Suprapubic skin (tissue), 4 donors: ENCODE results near the gene SEPTIN5.

Experiments used
- EP300 ChIP-seq: sonication (generic); formaldehyde crosslinking; IDR thresholded peaks from one replicate; pipeline ENCODE4 v1.6.1; 2017; ENCODE audit warnings: antibody characterized with exemption
- POLR2A ChIP-seq, 2 donors: fragments of 450-650 bp; IDR thresholded peaks; one replicate each; pipeline ENCODE4 v1.6.1; 2017; ENCODE audit warnings: antibody characterized with exemption in 2 of 2, mild to moderate bottlenecking in 2 of 2, moderate library complexity in 2 of 2
- POLR2AphosphoS5 ChIP-seq, 3 donors: sonication (generic); formaldehyde crosslinking; IDR thresholded peaks; one replicate each; pipeline ENCODE4 v1.6.1; 2017; ENCODE audit warnings: antibody characterized with exemption in 3 of 3
- TF ChIP-seq, protein P1 (sequence below), 2 donors: fragments of 200-600 bp in 1 of 2; fragments of 450-650 bp in 1 of 2; sonication (generic) in 1 of 2; IDR thresholded peaks; one replicate each; pipeline ENCODE4 v1.5.1; 2016 to 2019; ENCODE audit warnings: antibody characterized with exemption in 2 of 2, mild to moderate bottlenecking in 1 of 2, moderate library complexity in 1 of 2

DNA sequence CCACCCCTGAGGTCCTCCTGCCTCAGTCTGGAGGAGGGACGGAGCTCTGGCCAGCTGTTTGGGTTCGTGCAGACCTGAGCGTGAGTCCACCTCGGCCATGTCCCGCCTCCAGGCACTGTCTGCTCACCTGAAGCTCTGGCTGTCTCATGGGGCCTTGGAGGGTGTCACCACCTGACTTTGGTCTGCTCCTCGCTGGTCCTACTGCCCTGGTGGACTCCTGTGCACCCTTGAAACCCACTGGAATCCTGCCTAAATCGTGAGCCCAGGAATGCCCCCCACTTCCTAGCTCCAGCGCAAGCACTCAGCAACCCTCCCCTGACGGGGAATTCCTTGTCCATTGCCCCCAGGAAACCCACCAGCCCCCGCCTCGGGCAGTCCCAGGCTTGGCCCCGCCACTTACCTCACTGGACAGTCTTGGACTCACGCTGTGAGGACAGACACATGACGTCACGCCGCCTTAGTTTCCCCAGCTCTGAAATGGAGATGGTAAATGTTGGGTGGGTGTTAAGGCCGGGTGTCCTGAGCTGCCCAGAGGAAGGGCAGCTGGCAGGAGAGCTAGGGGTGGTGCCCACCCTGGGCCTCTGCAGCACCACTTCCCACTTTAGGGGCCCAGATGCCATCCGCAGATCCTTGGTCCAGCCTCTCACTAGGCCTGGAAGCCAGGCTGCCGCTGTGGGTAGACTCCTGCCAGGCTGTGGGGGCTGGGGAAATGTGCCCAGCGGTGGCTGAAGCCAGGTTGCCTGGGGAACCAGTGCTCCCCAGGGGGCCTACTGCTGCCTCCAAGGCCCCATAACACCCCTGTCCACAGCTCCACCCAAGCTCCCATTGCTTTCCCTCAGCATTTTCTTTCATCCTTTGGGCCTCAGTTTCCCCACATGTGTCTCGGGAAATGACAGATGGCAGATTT is 28.1 kb downstream of the SEPTIN5 start:
- TF ChIP-seq, protein P1, sequence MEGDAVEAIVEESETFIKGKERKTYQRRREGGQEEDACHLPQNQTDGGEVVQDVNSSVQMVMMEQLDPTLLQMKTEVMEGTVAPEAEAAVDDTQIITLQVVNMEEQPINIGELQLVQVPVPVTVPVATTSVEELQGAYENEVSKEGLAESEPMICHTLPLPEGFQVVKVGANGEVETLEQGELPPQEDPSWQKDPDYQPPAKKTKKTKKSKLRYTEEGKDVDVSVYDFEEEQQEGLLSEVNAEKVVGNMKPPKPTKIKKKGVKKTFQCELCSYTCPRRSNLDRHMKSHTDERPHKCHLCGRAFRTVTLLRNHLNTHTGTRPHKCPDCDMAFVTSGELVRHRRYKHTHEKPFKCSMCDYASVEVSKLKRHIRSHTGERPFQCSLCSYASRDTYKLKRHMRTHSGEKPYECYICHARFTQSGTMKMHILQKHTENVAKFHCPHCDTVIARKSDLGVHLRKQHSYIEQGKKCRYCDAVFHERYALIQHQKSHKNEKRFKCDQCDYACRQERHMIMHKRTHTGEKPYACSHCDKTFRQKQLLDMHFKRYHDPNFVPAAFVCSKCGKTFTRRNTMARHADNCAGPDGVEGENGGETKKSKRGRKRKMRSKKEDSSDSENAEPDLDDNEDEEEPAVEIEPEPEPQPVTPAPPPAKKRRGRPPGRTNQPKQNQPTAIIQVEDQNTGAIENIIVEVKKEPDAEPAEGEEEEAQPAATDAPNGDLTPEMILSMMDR (IDR thresholded peaks at IDR 0.05) = no peak
- TF ChIP-seq POLR2A (IDR thresholded peaks at IDR 0.05) (no peak), POLR2AphosphoS5 (IDR thresholded peaks at IDR 0.05) (no peak), EP300 (no peak)
